ENCODE results near the gene HS6ST3. TPM values are rescaled to one million over a fixed set of nuclear protein-coding genes. Genes with fewer than 3 reads are reported as not detected.

HS6ST3 gene
- total and polyA plus RNA-seq, 2 of the 13 experiments (the other 11 are each of a cell fraction or from before 2014, with no cell fraction given), result not detected

DNA sequence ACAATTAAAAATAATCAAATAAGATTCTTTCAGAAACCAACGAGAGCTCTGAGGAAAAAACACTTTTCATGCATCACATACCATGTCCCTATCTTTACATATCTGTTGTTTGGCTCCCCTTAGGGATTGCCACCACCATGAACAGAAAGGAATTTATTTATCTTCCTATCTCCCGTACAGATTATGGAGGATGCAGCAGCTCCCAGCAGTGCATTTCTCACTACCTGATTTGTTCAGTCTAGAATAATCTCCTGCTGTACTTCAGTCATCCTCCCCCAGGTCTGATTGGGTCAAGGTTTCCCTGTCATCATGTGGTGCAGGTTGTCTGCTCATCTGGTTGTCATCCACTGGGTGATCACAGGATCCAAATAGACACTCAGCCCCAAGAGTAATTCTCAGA is 453.1 kb downstream of the HS6ST3 start (continued):
- TF ChIP-seq, protein P1, sequence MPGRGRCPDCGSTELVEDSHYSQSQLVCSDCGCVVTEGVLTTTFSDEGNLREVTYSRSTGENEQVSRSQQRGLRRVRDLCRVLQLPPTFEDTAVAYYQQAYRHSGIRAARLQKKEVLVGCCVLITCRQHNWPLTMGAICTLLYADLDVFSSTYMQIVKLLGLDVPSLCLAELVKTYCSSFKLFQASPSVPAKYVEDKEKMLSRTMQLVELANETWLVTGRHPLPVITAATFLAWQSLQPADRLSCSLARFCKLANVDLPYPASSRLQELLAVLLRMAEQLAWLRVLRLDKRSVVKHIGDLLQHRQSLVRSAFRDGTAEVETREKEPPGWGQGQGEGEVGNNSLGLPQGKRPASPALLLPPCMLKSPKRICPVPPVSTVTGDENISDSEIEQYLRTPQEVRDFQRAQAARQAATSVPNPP (CRISPR knock-in tag; IDR thresholded peaks at IDR 0.05), result no peak
- no peak for TF ChIP-seq MBNL3 (CRISPR knock-in tag; conservative IDR thresholded peaks at IDR 0.05)

GRCh38 chr13:96544957-96545356 is 455.1 kb downstream of the HS6ST3 start:
- Histone ChIP-seq H3K4me3 (replicated peaks in 1 of 3; ENCODE audit: insufficient read depth in 1 of 3, low read depth in 2 of 3, low read length in 3 of 3) (no peak overlapping the region), H3K27ac (ENCODE audit: extremely low read length, insufficient read depth, low read length) (no peak overlapping the region), H3K4me2 (ENCODE audit: low read depth, low read length) (no peak overlapping the region), H3K4me1 (ENCODE audit: insufficient read depth, low read length) (no peaks in the 10 kb centered on the region), H2AFZ (ENCODE audit: low read length) (no peak overlapping the region), H4K20me1 (ENCODE audit: insufficient read depth, low read length) (no peaks in the 10 kb centered on the region), H3K27me3 (ENCODE audit: control insufficient read depth in 1 of 2, insufficient read depth in 2 of 2, low read length in 2 of 2) (no peaks in the 10 kb centered on the region), H3K9me3 (ENCODE audit: low read length) (no peaks in the 10 kb centered on the region), H3K79me2 (ENCODE audit: insufficient read depth, low read length) (no peaks in the 10 kb centered on the region), H3K9ac (ENCODE audit: insufficient read depth, low read depth, low read length) (no peak overlapping the region), H3K36me3 (replicated peaks in 1 of 2; ENCODE audit: control insufficient read depth in 1 of 2, insufficient read depth in 2 of 2, low read length in 2 of 2) (no peaks in the 10 kb centered on the region)
- ChIA-PET CTCF (ENCODE audit: low intra/inter-chr PET ratio, low total read pairs) (no interaction called here), POLR2A (no interaction called here)
- in situ Hi-C loops (cut with HindIII; ENCODE audit: extremely low pct_ligation_motif_present, low pct_unique_long_range_greater_than_20kb), result no loop called here
- TF ChIP-seq ZNF317 (CRISPR knock-in tag; IDR thresholded peaks at IDR 0.05) (no peak), ZNF383 (CRISPR knock-in tag; IDR thresholded peaks at IDR 0.05; ENCODE audit: borderline replicate concordance) (no peak)
- no peak for FAIRE-seq
- intact Hi-C loops (cut with micrococcal nuclease; ENCODE audit: unreplicated experiment), result no loop called here
- no peak for DNase-seq (ENCODE audit: low spot score)
- ATAC-seq, result no peak
- no TSS peak for BruUV-seq (replicated peaks)
- 0% methylated on average over 2 of the region's 2 CpGs for WGBS (ENCODE audit: low lambda C conversion rate)

GRCh38 chr13:96546463-96546862 is 456.6 kb downstream of the HS6ST3 start:
- ChIA-PET CTCF (ENCODE audit: low intra/inter-chr PET ratio, low total read pairs) (no interaction called here), POLR2A (no interaction called here)
- no peak for ATAC-seq
- Histone ChIP-seq H3K4me1 (ENCODE audit: insufficient read depth, low read length) (0 out of 2 replicates have a peak, but pooled peaks cover 4% of the 10 kb centered on the region), H2AFZ (ENCODE audit: low read length) (no peak overlapping the region), H4K20me1 (ENCODE audit: insufficient read depth, low read length) (no peaks in the 10 kb centered on the region), H3K9ac (ENCODE audit: insufficient read depth, low read depth, low read length) (no peak overlapping the region), H3K36me3 (replicated peaks in 1 of 2; ENCODE audit: control insufficient read depth in 1 of 2, insufficient read depth in 2 of 2, low read length in 2 of 2) (no peaks in the 10 kb centered on the region), H3K27ac (ENCODE audit: extremely low read length, insufficient read depth, low read length) (no peak overlapping the region), H3K4me3 (replicated peaks in 1 of 3; ENCODE audit: insufficient read depth in 1 of 3, low read depth in 2 of 3, low read length in 3 of 3) (no peak overlapping the region), H3K79me2 (ENCODE audit: insufficient read depth, low read length) (no peaks in the 10 kb centered on the region), H3K4me2 (ENCODE audit: low read depth, low read length) (no peak overlapping the region), H3K27me3 (ENCODE audit: control insufficient read depth in 1 of 2, insufficient read depth in 2 of 2, low read length in 2 of 2) (no peaks in the 10 kb centered on the region), H3K9me3 (ENCODE audit: low read length) (no peaks in the 10 kb centered on the region)
- no peak for DNase-seq (ENCODE audit: low spot score)
- TF ChIP-seq, protein P2, sequence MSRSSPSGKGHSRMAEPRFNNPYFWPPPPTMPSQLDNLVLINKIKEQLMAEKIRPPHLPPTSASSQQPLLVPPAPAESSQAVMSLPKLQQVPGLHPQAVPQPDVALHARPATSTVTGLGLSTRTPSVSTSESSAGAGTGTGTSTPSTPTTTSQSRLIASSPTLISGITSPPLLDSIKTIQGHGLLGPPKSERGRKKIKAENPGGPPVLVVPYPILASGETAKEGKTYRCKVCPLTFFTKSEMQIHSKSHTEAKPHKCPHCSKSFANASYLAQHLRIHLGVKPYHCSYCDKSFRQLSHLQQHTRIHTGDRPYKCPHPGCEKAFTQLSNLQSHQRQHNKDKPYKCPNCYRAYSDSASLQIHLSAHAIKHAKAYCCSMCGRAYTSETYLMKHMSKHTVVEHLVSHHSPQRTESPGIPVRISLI (CRISPR knock-in tag; IDR thresholded peaks at IDR 0.05; ENCODE audit: borderline replicate concordance), result no peak
- TF ChIP-seq NR2C2 (CRISPR knock-in tag; IDR thresholded peaks at IDR 0.05; ENCODE audit: borderline replicate concordance) (no peak), NCOR1 (IDR thresholded peaks at IDR 0.05; ENCODE audit: borderline replicate concordance, low read length) (no peak), MTF1 (CRISPR knock-in tag; IDR thresholded peaks at IDR 0.05) (no peak), DDIT3 (CRISPR knock-in tag; IDR thresholded peaks at IDR 0.05) (no peak)
- TF ChIP-seq, protein P3, sequence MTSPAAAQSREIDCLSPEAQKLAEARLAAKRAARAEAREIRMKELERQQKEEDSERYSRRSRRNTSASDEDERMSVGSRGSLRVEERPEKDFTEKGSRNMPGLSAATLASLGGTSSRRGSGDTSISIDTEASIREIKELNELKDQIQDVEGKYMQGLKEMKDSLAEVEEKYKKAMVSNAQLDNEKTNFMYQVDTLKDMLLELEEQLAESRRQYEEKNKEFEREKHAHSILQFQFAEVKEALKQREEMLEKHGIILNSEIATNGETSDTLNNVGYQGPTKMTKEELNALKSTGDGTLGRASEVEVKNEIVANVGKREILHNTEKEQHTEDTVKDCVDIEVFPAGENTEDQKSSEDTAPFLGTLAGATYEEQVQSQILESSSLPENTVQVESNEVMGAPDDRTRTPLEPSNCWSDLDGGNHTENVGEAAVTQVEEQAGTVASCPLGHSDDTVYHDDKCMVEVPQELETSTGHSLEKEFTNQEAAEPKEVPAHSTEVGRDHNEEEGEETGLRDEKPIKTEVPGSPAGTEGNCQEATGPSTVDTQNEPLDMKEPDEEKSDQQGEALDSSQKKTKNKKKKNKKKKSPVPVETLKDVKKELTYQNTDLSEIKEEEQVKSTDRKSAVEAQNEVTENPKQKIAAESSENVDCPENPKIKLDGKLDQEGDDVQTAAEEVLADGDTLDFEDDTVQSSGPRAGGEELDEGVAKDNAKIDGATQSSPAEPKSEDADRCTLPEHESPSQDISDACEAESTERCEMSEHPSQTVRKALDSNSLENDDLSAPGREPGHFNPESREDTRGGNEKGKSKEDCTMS (CRISPR knock-in tag; conservative IDR thresholded peaks at IDR 0.05), result no peak
- intact Hi-C loops (cut with micrococcal nuclease; ENCODE audit: unreplicated experiment) (no loop called here), in situ Hi-C loops (cut with HindIII; ENCODE audit: extremely low pct_ligation_motif_present, low pct_unique_long_range_greater_than_20kb) (no loop called here)
- WGBS (ENCODE audit: low lambda C conversion rate), result 39% methylated on average over 3 of the region's 3 CpGs
- FAIRE-seq, result no peak
- BruUV-seq (replicated peaks), result no TSS peak
